OCI-LY7 (cell line): ENCODE measurements around the gene STAT2. TPM values are rescaled to one million over a fixed set of nuclear protein-coding genes. Genes with fewer than 3 reads are reported as not detected.

Experiments
- BruUV-seq: library from RNA; stranded (reverse); fragments of 400-500 nt; replicated peaks from 2 replicates; lab custom pipeline; 2021; lab: Mats Ljungman, UMichigan
- CTCF ChIA-PET: fragments of 300-600 bp; sonication (Branson Sonifier 250); formaldehyde crosslinking; loops from one replicate; lab custom pipeline; 2022; ENCODE audit warnings: antibody characterized with exemption; ENCODE audit not compliant: unreplicated experiment; lab: Charles Lee
- POLR2A ChIA-PET: fragments of 300-600 bp; sonication (Branson Sonifier 250); formaldehyde crosslinking; loops from one replicate; lab custom pipeline; 2022; ENCODE audit warnings: antibody characterized with exemption; lab: Charles Lee
- DNase-seq: peaks from one replicate; pipeline ENCODE4 v3.0.0-alpha.2; 2015; ENCODE audit warnings: low spot score
- H2AFZ ChIP-seq: fragments of 200-600 bp; sonication (generic), shearing (Covaris generic); 2 replicates; pipeline ENCODE4 v1.6.1; 2014; ENCODE audit warnings: mild to moderate bottlenecking, antibody characterized with exemption, low read length, moderate library complexity
- H3K27ac ChIP-seq: fragments of 200-600 bp; sonication (generic); 2 replicates; pipeline ENCODE4 v1.5.1; 2014; ENCODE audit warnings: mixed run types, low read depth, mild to moderate bottlenecking, moderate library complexity, low read length, inconsistent platforms; ENCODE audit not compliant: poor library complexity, severe bottlenecking
- H3K36me3 ChIP-seq: fragments of 200-600 bp; sonication (generic); 2 replicates; pipeline ENCODE4 v1.6.1; 2014; ENCODE audit warnings: mild to moderate bottlenecking, antibody characterized with exemption, low read length, moderate library complexity, mixed read lengths; ENCODE audit not compliant: insufficient read depth
- H3K4me1 ChIP-seq: fragments of 200-600 bp; sonication (generic); 2 replicates; pipeline ENCODE4 v1.5.1; 2014; ENCODE audit warnings: mild to moderate bottlenecking, low read length; ENCODE audit not compliant: insufficient read depth, poor library complexity, severe bottlenecking
- H3K4me2 ChIP-seq: fragments of 200-600 bp; sonication (generic); 2 replicates; pipeline ENCODE4 v1.6.1; 2014; ENCODE audit warnings: mild to moderate bottlenecking, low read length
- H3K4me3 ChIP-seq: fragments of 200-600 bp; sonication (generic); 2 replicates; pipeline ENCODE4 v1.5.1; 2014; ENCODE audit warnings: mild to moderate bottlenecking, low read depth, low read length; ENCODE audit not compliant: poor library complexity, severe bottlenecking
- H3K79me2 ChIP-seq: fragments of 200-600 bp; sonication (generic); 2 replicates; pipeline ENCODE4 v1.6.1; 2016; ENCODE audit warnings: low read depth, mild to moderate bottlenecking, low read length, moderate library complexity, mixed read lengths; ENCODE audit not compliant: insufficient read depth
- H3K9me2 ChIP-seq: fragments of 200-600 bp; sonication (generic); 2 replicates; pipeline ENCODE4 v1.6.1; 2016; ENCODE audit warnings: mild to moderate bottlenecking, low read length, mixed read lengths; ENCODE audit not compliant: insufficient read depth
- H3K9me3 ChIP-seq: fragments of 200-600 bp; sonication (generic); 2 replicates; pipeline ENCODE4 v1.6.1; 2014; ENCODE audit warnings: mild to moderate bottlenecking, mixed run types, low read length, mixed read lengths
- H4K20me1 ChIP-seq: fragments of 200-600 bp; sonication (generic); 2 replicates; pipeline ENCODE4 v1.6.1; 2014; ENCODE audit warnings: mild to moderate bottlenecking, antibody characterized with exemption, low read length, moderate library complexity, mixed read lengths; ENCODE audit not compliant: insufficient read depth
- CTCF ChIP-seq: fragments of 200-600 bp; sonication (generic); conservative IDR thresholded peaks from 2 replicates; pipeline ENCODE4 v1.5.1; 2014; ENCODE audit warnings: mild to moderate bottlenecking, antibody characterized with exemption, low read length, moderate library complexity, mixed read lengths
- EZH2phosphoT487 ChIP-seq: fragments of 200-600 bp; sonication (generic); IDR thresholded peaks from 2 replicates; pipeline ENCODE4 v1.6.1; 2018; ENCODE audit warnings: low read depth, borderline replicate concordance, mild to moderate bottlenecking, mixed run types, antibody characterized with exemption, low read length, moderate library complexity, mixed read lengths
- intact Hi-C: fragments of 100-400 bp; cut with micrococcal nuclease; formaldehyde crosslinking; loops from one replicate; pipeline ENCODE4 v1.10.0; 2022; ENCODE audit not compliant: unreplicated experiment
- total RNA-seq, 2 experiments: library from RNA; depleted of rRNA in 1 of 2; stranded (reverse); fragments of >200 nt in 1 of 2; shearing (Covaris generic) in 1 of 2; gene quantifications; 2 replicates each; pipeline ENCODE4 v1.2.3, GENCODE V29; 2014 to 2022

Gene STAT2
- total RNA-seq, 2 experiments from 2014 or later: 75.3 to 126 TPM

DNA sequence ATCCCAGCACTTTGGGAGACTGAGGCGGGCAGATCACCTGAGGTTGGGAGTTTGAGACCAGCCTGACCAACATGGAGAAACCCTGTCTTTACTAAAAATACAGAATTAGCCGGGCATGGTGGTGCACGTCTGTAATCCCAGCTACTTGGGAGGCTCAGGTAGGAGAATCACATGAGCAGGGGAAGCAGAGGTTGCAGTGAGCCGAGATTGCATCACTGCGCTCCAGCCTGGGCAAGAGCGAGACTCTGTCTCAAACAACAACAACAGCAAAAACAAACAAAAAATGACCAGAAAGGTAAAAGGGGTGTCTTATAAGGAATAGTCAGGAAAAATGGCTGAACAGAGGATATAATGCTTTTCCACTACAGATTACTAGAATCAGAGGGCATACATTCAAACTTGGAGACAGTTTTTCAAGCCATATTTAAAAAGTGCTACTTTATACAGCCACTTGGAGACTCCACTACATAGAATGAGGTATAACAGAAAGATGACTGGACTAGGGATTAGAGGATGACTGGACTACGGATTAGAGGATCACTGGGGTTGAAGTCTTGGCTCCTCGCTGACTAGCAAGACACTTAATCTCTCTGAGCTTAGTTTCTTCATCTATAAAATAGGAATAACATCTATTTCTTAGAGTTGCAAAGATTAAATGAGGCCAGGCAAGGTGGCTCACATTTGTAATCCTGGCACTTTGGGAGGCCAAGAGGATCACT lies 54.9 kb downstream of the STAT2 start:
- intact Hi-C loops: no loop called here
- H4K20me1 ChIP-seq: no peaks in the 10 kb centered on the region
- H2AFZ ChIP-seq: no peak overlapping the region
- H3K4me3 ChIP-seq: no peak overlapping the region
- H3K79me2 ChIP-seq: peaks cover 12% of the 10 kb centered on the region; the same call in 1 of the 2 replicates
- no peak for TF ChIP-seq EZH2phosphoT487
- no peak for DNase-seq
- H3K4me2 ChIP-seq: no peak overlapping the region
- ChIA-PET CTCF (interaction anchor here (0.6 to 1.5 kb wide), 2 partner anchors 11 to 159 kb away, joined by 4 read pairs; no protein-coding TSS in a partner anchor), POLR2A (interaction anchor here (0.8 to 1.0 kb wide), 2 partner anchors 117 to 155 kb away, joined by 3 read pairs; no protein-coding TSS in a partner anchor)
- H3K9me3 ChIP-seq: no peaks in the 10 kb centered on the region
- H3K4me1 ChIP-seq: peaks cover 30% of the 10 kb centered on the region
- H3K27ac ChIP-seq: no peak overlapping the region
- H3K36me3 ChIP-seq: peaks cover 50% of the 10 kb centered on the region
- no TSS peak for BruUV-seq
- no peaks in the 10 kb centered on the region for H3K9me2 ChIP-seq

- no peak overlapping the region for H3K4me2 ChIP-seq
- POLR2A ChIA-PET: no interaction called here
- DNase-seq: no peak
Observed at GRCh38 chr12:56304276-56304675, 55.6 kb downstream of the STAT2 start.

More at GRCh38 chr12:56304276-56304675, 55.6 kb downstream of the STAT2 start:
- H3K4me3 ChIP-seq: no peak overlapping the region
- peaks cover 45% of the 10 kb centered on the region; the same call in 1 of the 2 replicates for H3K36me3 ChIP-seq
- no peak overlapping the region for H2AFZ ChIP-seq
- peaks cover 30% of the 10 kb centered on the region for H3K4me1 ChIP-seq
- CTCF ChIA-PET: interaction anchor here (1.5 kb wide), 1 partner anchor 160 kb away, joined by 4 read pairs; no protein-coding TSS in a partner anchor
- no peaks in the 10 kb centered on the region for H3K9me3 ChIP-seq
- H3K9me2 ChIP-seq: no peaks in the 10 kb centered on the region
- intact Hi-C loops: no loop called here
- BruUV-seq: no TSS peak
- H3K79me2 ChIP-seq: peaks cover 18% of the 10 kb centered on the region
- TF ChIP-seq CTCF: no peak
- TF ChIP-seq EZH2phosphoT487: no peak
- no peak overlapping the region for H3K27ac ChIP-seq
- H4K20me1 ChIP-seq: 0 out of 2 replicates have a peak, but pooled peaks cover under 1% of the 10 kb centered on the region
